Peyer's patch (tissue), 4 donors: ENCODE measurements around the gene SLU7.

ENCODE experiments used
- POLR2A ChIP-seq, 2 donors: fragments of 450-650 bp; IDR thresholded peaks; one replicate each; pipeline ENCODE4 v1.5.1; 2017; ENCODE audit warnings: antibody characterized with exemption in 2 of 2, mild to moderate bottlenecking in 2 of 2, moderate library complexity in 2 of 2
- TF ChIP-seq, protein P1 (sequence below), 6 experiments: fragments of 450-650 bp in 4 of 6; fragments of 200-600 bp in 2 of 6; sonication (generic) in 1 of 6; IDR thresholded peaks; one replicate each; pipeline ENCODE4 v1.5.1; 2017 to 2019; ENCODE audit warnings: antibody characterized with exemption in 6 of 6, mild to moderate bottlenecking in 3 of 6, moderate library complexity in 1 of 6

DNA sequence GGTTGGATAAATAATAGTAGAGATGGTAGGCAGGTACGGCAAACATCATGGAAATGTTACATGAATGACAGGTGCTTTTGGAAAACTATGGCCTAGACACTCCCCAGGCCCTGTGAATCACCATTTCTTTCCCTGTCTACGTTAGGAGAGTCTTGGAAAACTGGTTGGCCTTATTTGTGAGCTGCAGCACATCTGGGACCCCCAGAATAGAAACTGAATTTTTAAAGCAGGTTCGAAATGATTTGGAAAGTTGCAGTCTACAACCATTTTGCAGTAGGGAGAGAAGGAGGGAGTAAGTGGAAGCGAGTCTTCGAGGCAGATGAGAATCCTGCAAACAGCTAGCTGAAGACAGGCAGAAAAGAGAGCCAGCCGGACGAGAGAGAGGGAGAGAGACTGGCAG, 61.5 kb downstream of the SLU7 start:
- TF ChIP-seq, protein P1, sequence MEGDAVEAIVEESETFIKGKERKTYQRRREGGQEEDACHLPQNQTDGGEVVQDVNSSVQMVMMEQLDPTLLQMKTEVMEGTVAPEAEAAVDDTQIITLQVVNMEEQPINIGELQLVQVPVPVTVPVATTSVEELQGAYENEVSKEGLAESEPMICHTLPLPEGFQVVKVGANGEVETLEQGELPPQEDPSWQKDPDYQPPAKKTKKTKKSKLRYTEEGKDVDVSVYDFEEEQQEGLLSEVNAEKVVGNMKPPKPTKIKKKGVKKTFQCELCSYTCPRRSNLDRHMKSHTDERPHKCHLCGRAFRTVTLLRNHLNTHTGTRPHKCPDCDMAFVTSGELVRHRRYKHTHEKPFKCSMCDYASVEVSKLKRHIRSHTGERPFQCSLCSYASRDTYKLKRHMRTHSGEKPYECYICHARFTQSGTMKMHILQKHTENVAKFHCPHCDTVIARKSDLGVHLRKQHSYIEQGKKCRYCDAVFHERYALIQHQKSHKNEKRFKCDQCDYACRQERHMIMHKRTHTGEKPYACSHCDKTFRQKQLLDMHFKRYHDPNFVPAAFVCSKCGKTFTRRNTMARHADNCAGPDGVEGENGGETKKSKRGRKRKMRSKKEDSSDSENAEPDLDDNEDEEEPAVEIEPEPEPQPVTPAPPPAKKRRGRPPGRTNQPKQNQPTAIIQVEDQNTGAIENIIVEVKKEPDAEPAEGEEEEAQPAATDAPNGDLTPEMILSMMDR (IDR thresholded peaks at IDR 0.05) = no peak
- TF ChIP-seq POLR2A (IDR thresholded peaks at IDR 0.05) = no peak
